Smooth muscle cell (in vitro differentiated cells): ENCODE measurements around the gene SLC22A2. TPM values are rescaled to one million over a fixed set of nuclear protein-coding genes. Genes with fewer than 3 reads are reported as not detected.

Source experiments
- DNase-seq: peaks from one replicate; lab custom pipeline; 2025; ENCODE audit not compliant: unreplicated experiment; lab: John Stamatoyannopoulos, UW
- H2AFZ ChIP-seq: fragments of 200-600 bp; sonication (generic); 2 replicates; pipeline ENCODE4 v1.6.0; 2016; ENCODE audit warnings: antibody characterized with exemption, low read depth, mild to moderate bottlenecking
- H3F3A ChIP-seq: fragments of 200-600 bp; sonication (generic); 2 replicates; pipeline ENCODE4 v1.6.0; 2017; ENCODE audit warnings: antibody characterized with exemption, low read depth
- H3K27ac ChIP-seq: fragments of 200-600 bp; sonication (generic); 2 replicates; pipeline ENCODE4 v1.5.1; 2016; ENCODE audit warnings: low read depth, mild to moderate bottlenecking
- H3K27me3 ChIP-seq: fragments of 200-600 bp; sonication (generic); 2 replicates; pipeline ENCODE4 v1.6.1; 2016; ENCODE audit warnings: low read depth, mild to moderate bottlenecking
- H3K36me3 ChIP-seq: fragments of 200-600 bp; sonication (generic); 2 replicates; pipeline ENCODE4 v1.5.1; 2016; ENCODE audit warnings: low read depth
- H3K4me1 ChIP-seq: fragments of 200-600 bp; sonication (generic); 2 replicates; pipeline ENCODE4 v1.5.1; 2016; ENCODE audit warnings: low read depth
- H3K4me2 ChIP-seq: fragments of 200-600 bp; sonication (generic); 2 replicates; pipeline ENCODE4 v1.6.0; 2016; ENCODE audit warnings: mild to moderate bottlenecking
- H3K4me3 ChIP-seq: fragments of 200-600 bp; sonication (generic); 2 replicates; pipeline ENCODE4 v1.5.1; 2016; ENCODE audit warnings: mild to moderate bottlenecking
- H3K79me2 ChIP-seq: fragments of 200-600 bp; sonication (generic); 2 replicates; pipeline ENCODE4 v1.6.0; 2016; ENCODE audit warnings: low read depth, mild to moderate bottlenecking
- H3K9ac ChIP-seq: fragments of 200-600 bp; sonication (generic); 2 replicates; pipeline ENCODE4 v1.6.0; 2016; ENCODE audit warnings: low read depth
- H3K9me3 ChIP-seq: fragments of 200-600 bp; sonication (generic); replicated peaks from 2 replicates; pipeline ENCODE4 v1.5.1; 2016; ENCODE audit warnings: low read depth
- H4K20me1 ChIP-seq: fragments of 200-600 bp; sonication (generic); 2 replicates; pipeline ENCODE4 v1.6.0; 2016; ENCODE audit warnings: low read depth
- CTCF ChIP-seq: fragments of 200-600 bp; sonication (generic); IDR thresholded peaks from 2 replicates; pipeline ENCODE4 v1.5.1; 2017; ENCODE audit warnings: borderline replicate concordance, mild to moderate bottlenecking, antibody characterized with exemption; ENCODE audit not compliant: insufficient read depth, poor library complexity, severe bottlenecking
- WGBS: methylation state at CpG from one replicate; pipeline ENCODE4 v1.1.7; 2016; ENCODE audit warnings: low lambda C conversion rate; 5-methylcytosine and 5-hydroxymethylcytosine counted together
- polyA plus RNA-seq: library from polyadenylated mRNA; unstranded; fragments of >200 nt; fragmentation: Nextera tagmentation; extraction: Ambion mirVana; gene quantifications from 2 replicates; pipeline ENCODE4 v1.2.1, GENCODE V29; 2016
- total RNA-seq: library from RNA; depleted of rRNA; stranded (reverse); fragments of >200 nt; gene quantifications from 2 replicates; pipeline ENCODE4 v1.2.3, GENCODE V29; 2014

Gene SLC22A2
- total and polyA plus RNA-seq, 2 experiments from 2014 or later, result 3.5 to 7.0 TPM

- H4K20me1 ChIP-seq, result no peaks in the 10 kb centered on the region
- H3K4me1 ChIP-seq, result no peaks in the 10 kb centered on the region
- H3K27ac ChIP-seq, result peak overlapping the region; percentile 89
- no peak for TF ChIP-seq CTCF
- no peak overlapping the region for H3K4me3 ChIP-seq
- H3K9ac ChIP-seq, result peak overlapping the region; percentile 19
- H3K4me2 ChIP-seq, result peak overlapping the region; percentile 19
- H2AFZ ChIP-seq, result no peak overlapping the region
- H3K27me3 ChIP-seq, result no peaks in the 10 kb centered on the region
- H3K9me3 ChIP-seq, result no peaks in the 10 kb centered on the region
- no peaks in the 10 kb centered on the region for H3K36me3 ChIP-seq
- DNase-seq, result no peak
- 63% methylated on average over 2 of the region's 2 CpGs for WGBS
- H3K79me2 ChIP-seq, result no peaks in the 10 kb centered on the region
- peaks cover 3% of the 10 kb centered on the region for H3F3A ChIP-seq
These were observed 39.8 kb downstream of the SLC22A2 start for GRCh38 chr6:160218810-160219209.

GRCh38 chr6:160217863-160218262, 40.8 kb downstream of the SLC22A2 start:
- 94% methylated on average over 4 of the region's 4 CpGs for WGBS
- no peak for TF ChIP-seq CTCF

GRCh38 chr6:160217073-160217472, 41.5 kb downstream of the SLC22A2 start:
- no peaks in the 10 kb centered on the region for H4K20me1 ChIP-seq
- no peaks in the 10 kb centered on the region for H3K4me1 ChIP-seq
- DNase-seq, result no peak

More at GRCh38 chr6:160217863-160218262, 40.8 kb downstream of the SLC22A2 start:
- H3K9ac ChIP-seq, result no peak overlapping the region
- no peaks in the 10 kb centered on the region for H4K20me1 ChIP-seq
- no peak overlapping the region for H2AFZ ChIP-seq
- H3K27ac ChIP-seq, result no peak overlapping the region
- H3K36me3 ChIP-seq, result no peaks in the 10 kb centered on the region
- no peak overlapping the region for H3K4me2 ChIP-seq
- H3K79me2 ChIP-seq, result no peaks in the 10 kb centered on the region
- DNase-seq, result no peak
- no peaks in the 10 kb centered on the region for H3K27me3 ChIP-seq
- no peaks in the 10 kb centered on the region for H3K9me3 ChIP-seq
- peaks cover 3% of the 10 kb centered on the region for H3F3A ChIP-seq
- H3K4me3 ChIP-seq, result no peak overlapping the region
- no peaks in the 10 kb centered on the region for H3K4me1 ChIP-seq

More at GRCh38 chr6:160217073-160217472, 41.5 kb downstream of the SLC22A2 start:
- Histone ChIP-seq H3K36me3 (no peaks in the 10 kb centered on the region), H3K27me3 (no peaks in the 10 kb centered on the region), H3K9ac (no peak overlapping the region), H3K4me3 (no peak overlapping the region), H3K27ac (no peak overlapping the region), H3F3A (peaks cover 3% of the 10 kb centered on the region), H2AFZ (no peak overlapping the region), H3K79me2 (no peaks in the 10 kb centered on the region), H3K4me2 (no peak overlapping the region), H3K9me3 (no peaks in the 10 kb centered on the region)
- TF ChIP-seq CTCF, result no peak
- 100% methylated on average over 1 of the region's 1 CpG for WGBS
